Loucy (cell line): Measurements from ENCODE around the gene MZB1.

Experiments used
- H2AFZ ChIP-seq: fragments of 200-600 bp; sonication (generic); 2 replicates; pipeline ENCODE4 v1.6.0; 2016; ENCODE audit warnings: antibody characterized with exemption, mild to moderate bottlenecking, low read length, moderate library complexity
- H3F3A ChIP-seq: fragments of 200-600 bp; 2 replicates; pipeline ENCODE4 v1.6.0; 2016; ENCODE audit warnings: antibody characterized with exemption, low read depth, mild to moderate bottlenecking
- H3K27me3 ChIP-seq: fragments of 200-600 bp; sonication (generic); 2 replicates; pipeline ENCODE4 v1.6.1; 2014; ENCODE audit warnings: low read length, mild to moderate bottlenecking; ENCODE audit not compliant: insufficient read depth, poor library complexity, severe bottlenecking
- H3K36me3 ChIP-seq: fragments of 200-600 bp; sonication (generic); 2 replicates; pipeline ENCODE4 v1.6.1; 2016; ENCODE audit warnings: low read length; ENCODE audit not compliant: insufficient read depth
- H3K4me1 ChIP-seq: fragments of 200-600 bp; sonication (generic); 2 replicates; pipeline ENCODE4 v1.5.1; 2014; ENCODE audit warnings: low read length, mild to moderate bottlenecking; ENCODE audit not compliant: insufficient read depth, poor library complexity, severe bottlenecking
- H3K4me2 ChIP-seq: fragments of 200-600 bp; sonication (generic); 2 replicates; pipeline ENCODE4 v1.6.0; 2014; ENCODE audit warnings: antibody characterized with exemption, low read length, low read depth, mild to moderate bottlenecking; ENCODE audit not compliant: poor library complexity, severe bottlenecking
- H3K4me3 ChIP-seq: fragments of 200-600 bp; sonication (generic); 2 replicates; pipeline ENCODE4 v1.5.1; 2014; ENCODE audit warnings: low read length, mild to moderate bottlenecking, mixed read lengths; ENCODE audit not compliant: poor library complexity, severe bottlenecking
- H3K79me2 ChIP-seq: fragments of 200-600 bp; sonication (generic); 2 replicates; pipeline ENCODE4 v1.6.1; 2014; ENCODE audit warnings: low read length; ENCODE audit not compliant: insufficient read depth
- H3K9ac ChIP-seq: fragments of 200-600 bp; sonication (generic); 2 replicates; pipeline ENCODE4 v1.6.0; 2014; ENCODE audit warnings: mild to moderate bottlenecking, low read depth, low read length, moderate library complexity; ENCODE audit not compliant: poor library complexity, severe bottlenecking
- H3K9me2 ChIP-seq: fragments of 200-600 bp; sonication (generic); replicated peaks from 2 replicates; pipeline ENCODE4 v1.6.1; 2016; ENCODE audit warnings: low read depth, low read length, mixed read lengths
- H3K9me3 ChIP-seq: fragments of 200-600 bp; sonication (generic); 2 replicates; pipeline ENCODE4 v1.6.1; 2014; ENCODE audit warnings: mild to moderate bottlenecking, antibody characterized with exemption, low read length, low read depth; ENCODE audit not compliant: insufficient read depth
- H4K20me1 ChIP-seq: fragments of 200-600 bp; sonication (generic); 2 replicates; pipeline ENCODE4 v1.6.0; 2014; ENCODE audit warnings: antibody characterized with exemption, low read length, mild to moderate bottlenecking; ENCODE audit not compliant: insufficient read depth, poor library complexity, severe bottlenecking
- EZH2phosphoT487 ChIP-seq: fragments of 200-600 bp; IDR thresholded peaks from 2 replicates; pipeline ENCODE4 v1.6.1; 2018; ENCODE audit warnings: antibody characterized with exemption, mild to moderate bottlenecking, moderate library complexity, borderline replicate concordance
- TF ChIP-seq, protein P1 (sequence below): fragments of 200-600 bp; sonication (generic); conservative IDR thresholded peaks from 2 replicates; pipeline ENCODE4 v1.5.1; 2014; ENCODE audit warnings: mild to moderate bottlenecking, antibody characterized with exemption, low read length

MZB1 gene

DNA sequence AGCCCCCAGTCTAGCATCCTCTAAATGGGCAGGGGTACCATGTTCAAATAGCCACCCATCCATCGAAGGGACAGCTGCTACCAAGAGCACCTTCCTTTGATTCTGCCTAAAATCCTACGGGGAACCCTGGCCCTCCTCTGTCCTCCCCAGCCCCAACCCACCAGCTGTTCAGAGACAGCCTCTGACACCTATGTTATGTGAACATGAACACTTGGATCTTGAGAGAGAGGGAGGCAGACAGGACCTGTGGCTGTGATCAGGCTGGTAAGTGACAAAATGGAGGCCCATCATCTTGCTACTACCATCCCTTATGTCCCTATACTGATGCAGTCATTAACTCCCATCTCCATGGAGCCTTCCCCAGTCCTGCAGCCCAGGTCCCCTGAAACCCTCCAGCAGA, 14.8 kb downstream of the MZB1 start:
- peaks cover 7% of the 10 kb centered on the region for H3K4me1 ChIP-seq
- H3K9me3 ChIP-seq = no peaks in the 10 kb centered on the region
- H3K36me3 ChIP-seq = peaks cover 9% of the 10 kb centered on the region; the same call in 1 of the 2 replicates
- no peaks in the 10 kb centered on the region for H4K20me1 ChIP-seq
- TF ChIP-seq, protein P1, sequence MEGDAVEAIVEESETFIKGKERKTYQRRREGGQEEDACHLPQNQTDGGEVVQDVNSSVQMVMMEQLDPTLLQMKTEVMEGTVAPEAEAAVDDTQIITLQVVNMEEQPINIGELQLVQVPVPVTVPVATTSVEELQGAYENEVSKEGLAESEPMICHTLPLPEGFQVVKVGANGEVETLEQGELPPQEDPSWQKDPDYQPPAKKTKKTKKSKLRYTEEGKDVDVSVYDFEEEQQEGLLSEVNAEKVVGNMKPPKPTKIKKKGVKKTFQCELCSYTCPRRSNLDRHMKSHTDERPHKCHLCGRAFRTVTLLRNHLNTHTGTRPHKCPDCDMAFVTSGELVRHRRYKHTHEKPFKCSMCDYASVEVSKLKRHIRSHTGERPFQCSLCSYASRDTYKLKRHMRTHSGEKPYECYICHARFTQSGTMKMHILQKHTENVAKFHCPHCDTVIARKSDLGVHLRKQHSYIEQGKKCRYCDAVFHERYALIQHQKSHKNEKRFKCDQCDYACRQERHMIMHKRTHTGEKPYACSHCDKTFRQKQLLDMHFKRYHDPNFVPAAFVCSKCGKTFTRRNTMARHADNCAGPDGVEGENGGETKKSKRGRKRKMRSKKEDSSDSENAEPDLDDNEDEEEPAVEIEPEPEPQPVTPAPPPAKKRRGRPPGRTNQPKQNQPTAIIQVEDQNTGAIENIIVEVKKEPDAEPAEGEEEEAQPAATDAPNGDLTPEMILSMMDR = no peak
- no peak overlapping the region for H3K4me3 ChIP-seq
- H2AFZ ChIP-seq = no peak overlapping the region
- H3K79me2 ChIP-seq = no peaks in the 10 kb centered on the region
- H3K27me3 ChIP-seq = no peaks in the 10 kb centered on the region
- H3F3A ChIP-seq = no peaks in the 10 kb centered on the region
- no peak overlapping the region for H3K4me2 ChIP-seq
- H3K9me2 ChIP-seq = no peaks in the 10 kb centered on the region
- H3K9ac ChIP-seq = no peak overlapping the region

DNA sequence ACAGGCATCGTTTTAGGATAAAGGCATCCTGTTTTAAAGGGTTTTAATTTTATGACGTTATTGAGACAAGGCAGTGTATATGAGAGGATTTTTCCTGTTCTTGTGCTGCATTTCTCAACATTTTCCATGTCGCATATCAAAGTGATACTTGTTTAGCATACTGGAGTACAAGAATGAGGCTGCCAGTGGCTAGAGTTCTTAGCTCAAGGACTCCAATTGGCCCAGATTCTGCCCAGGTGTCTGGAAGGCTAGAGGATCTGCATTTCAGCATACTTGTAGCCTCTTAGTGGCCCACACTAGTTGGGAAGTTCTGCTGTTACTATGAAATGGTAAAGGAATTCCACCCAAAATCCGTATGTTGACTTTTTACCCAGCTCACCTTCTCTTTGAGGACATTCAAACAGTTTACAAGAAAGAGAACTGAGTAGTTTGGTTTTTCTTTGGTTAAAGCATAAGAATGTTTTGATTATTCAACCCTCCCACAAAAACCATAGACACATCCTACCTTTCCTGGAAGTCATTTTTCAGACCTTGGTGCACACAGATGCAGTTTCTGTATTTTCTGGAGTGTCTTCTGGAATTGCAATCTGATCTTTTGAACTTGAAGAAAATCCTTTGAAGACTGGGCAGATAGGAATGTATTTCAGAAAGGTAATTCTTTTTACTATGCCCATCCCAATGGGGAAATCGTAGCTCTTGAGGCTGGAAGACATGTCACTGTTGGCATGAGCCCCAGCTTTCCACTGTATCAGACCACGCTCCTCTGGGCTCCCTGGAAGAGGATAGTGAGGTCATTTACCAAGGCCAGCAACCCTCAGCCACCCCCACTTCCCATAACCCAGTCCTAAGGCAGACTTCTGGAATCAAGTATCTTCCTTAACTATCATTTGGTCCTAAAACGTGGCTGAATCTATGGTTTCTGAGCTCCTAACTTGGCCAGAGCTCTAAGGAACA, 18.0 kb downstream of the MZB1 start:
- no peak overlapping the region for H3K4me3 ChIP-seq
- H3K36me3 ChIP-seq = peaks cover 34% of the 10 kb centered on the region; the same call in 1 of the 2 replicates

DNA sequence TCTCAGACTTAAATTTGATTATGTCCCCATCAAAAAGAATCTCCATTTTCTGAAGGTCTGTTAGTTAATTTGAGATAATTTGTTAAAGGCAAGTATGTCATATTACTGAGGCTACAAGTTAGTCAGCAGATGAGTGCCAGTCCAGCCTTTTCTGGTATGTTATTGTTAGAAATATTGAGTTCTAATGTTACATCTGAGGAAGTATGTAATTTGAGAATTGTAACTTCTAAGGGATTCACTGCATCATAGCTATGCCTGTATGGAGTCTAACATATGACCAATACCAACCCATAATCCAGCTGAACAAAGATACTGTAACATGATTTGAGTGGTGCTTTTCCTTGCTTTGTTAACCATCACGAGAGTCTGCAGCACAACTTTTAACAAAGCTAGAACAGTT, 20.5 kb downstream of the MZB1 start:
- Histone ChIP-seq H3F3A (no peaks in the 10 kb centered on the region), H3K36me3 (peaks cover 57% of the 10 kb centered on the region; the same call in 1 of the 2 replicates), H3K4me1 (no peaks in the 10 kb centered on the region), H3K9me2 (no peaks in the 10 kb centered on the region), H4K20me1 (no peaks in the 10 kb centered on the region), H3K4me2 (no peak overlapping the region), H3K9ac (no peak overlapping the region), H3K79me2 (no peaks in the 10 kb centered on the region), H3K4me3 (no peak overlapping the region), H3K9me3 (no peaks in the 10 kb centered on the region), H2AFZ (no peak overlapping the region), H3K27me3 (no peaks in the 10 kb centered on the region)
- TF ChIP-seq, protein P1 = no peak
- no peak for TF ChIP-seq EZH2phosphoT487

More for the DNA sequence above, 18.0 kb downstream of the MZB1 start:
- no peaks in the 10 kb centered on the region for H3F3A ChIP-seq
- H3K4me1 ChIP-seq = peaks cover 4% of the 10 kb centered on the region
- H3K9ac ChIP-seq = no peak overlapping the region
- H3K9me3 ChIP-seq = no peaks in the 10 kb centered on the region
- no peak overlapping the region for H2AFZ ChIP-seq
- no peaks in the 10 kb centered on the region for H3K27me3 ChIP-seq
- H4K20me1 ChIP-seq = no peaks in the 10 kb centered on the region
- H3K4me2 ChIP-seq = no peak overlapping the region
- no peaks in the 10 kb centered on the region for H3K79me2 ChIP-seq
- H3K9me2 ChIP-seq = no peaks in the 10 kb centered on the region
- TF ChIP-seq, protein P1 = no peak
- no peak for TF ChIP-seq EZH2phosphoT487
